MM.1S (cell line): ENCODE data around the gene ARHGEF10L.

Experiments
- EZH2 ChIP-seq: fragments of 300-600 bp; sonication (generic); optimal IDR thresholded peaks from 2 replicates; pipeline ENCODE3; 2017; ENCODE audit warnings: low read depth, mild to moderate bottlenecking, antibody characterized with exemption, low read length, mixed read lengths
- EZH2phosphoT487 ChIP-seq: fragments of 300-600 bp; sonication (generic); IDR thresholded peaks from 2 replicates; pipeline ENCODE4 v1.6.1; 2018; ENCODE audit warnings: antibody characterized with exemption, low read length
- TF ChIP-seq, protein P1 (sequence below): fragments of 300-600 bp; sonication (generic); IDR thresholded peaks from 2 replicates; pipeline ENCODE4 v1.5.1; 2016; ENCODE audit warnings: antibody characterized with exemption, low read length, mixed read lengths

DNA sequence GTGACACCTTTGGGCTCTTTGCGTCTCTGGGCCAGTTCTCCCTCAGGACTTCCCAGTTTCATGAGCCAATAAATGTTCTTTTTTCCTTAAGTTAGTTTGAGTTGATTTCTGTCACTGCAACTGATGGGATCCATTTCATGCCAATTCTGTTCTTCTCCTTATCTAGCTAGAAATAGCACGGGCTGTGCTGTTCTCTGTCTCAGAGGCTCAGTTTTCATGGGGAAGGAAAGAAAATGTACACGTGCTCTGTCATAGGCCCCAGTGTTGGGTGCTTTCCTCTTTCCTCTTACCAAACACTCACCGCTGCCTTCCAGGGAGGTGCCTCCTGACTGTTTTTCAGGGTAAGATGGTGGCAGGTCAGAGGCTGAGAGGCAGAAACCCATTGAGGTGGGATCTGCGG is 172.4 kb downstream of the ARHGEF10L start:
- TF ChIP-seq EZH2phosphoT487 (no peak), EZH2 (no peak)
- TF ChIP-seq, protein P1, sequence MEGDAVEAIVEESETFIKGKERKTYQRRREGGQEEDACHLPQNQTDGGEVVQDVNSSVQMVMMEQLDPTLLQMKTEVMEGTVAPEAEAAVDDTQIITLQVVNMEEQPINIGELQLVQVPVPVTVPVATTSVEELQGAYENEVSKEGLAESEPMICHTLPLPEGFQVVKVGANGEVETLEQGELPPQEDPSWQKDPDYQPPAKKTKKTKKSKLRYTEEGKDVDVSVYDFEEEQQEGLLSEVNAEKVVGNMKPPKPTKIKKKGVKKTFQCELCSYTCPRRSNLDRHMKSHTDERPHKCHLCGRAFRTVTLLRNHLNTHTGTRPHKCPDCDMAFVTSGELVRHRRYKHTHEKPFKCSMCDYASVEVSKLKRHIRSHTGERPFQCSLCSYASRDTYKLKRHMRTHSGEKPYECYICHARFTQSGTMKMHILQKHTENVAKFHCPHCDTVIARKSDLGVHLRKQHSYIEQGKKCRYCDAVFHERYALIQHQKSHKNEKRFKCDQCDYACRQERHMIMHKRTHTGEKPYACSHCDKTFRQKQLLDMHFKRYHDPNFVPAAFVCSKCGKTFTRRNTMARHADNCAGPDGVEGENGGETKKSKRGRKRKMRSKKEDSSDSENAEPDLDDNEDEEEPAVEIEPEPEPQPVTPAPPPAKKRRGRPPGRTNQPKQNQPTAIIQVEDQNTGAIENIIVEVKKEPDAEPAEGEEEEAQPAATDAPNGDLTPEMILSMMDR, result no peak
